EH (cell line): ENCODE data around the gene CELF2.
"Not testable (repeated sequence)": the region's sequence is repeated elsewhere in the genome, so short reads cannot be mapped to it uniquely, and the experiment has no call there.

Source experiments
- DNase-seq: peaks from one replicate; pipeline ENCODE4 v3.0.0-alpha.2; 2015; ENCODE audit warnings: low read depth

The CELF2 gene

GRCh38 chr10:11097686-11098085, 80.0 kb downstream of the CELF2 start:
- no peak for DNase-seq

GRCh38 chr10:11098666-11099065, 81.0 kb downstream of the CELF2 start:
- DNase-seq = no peak

GRCh38 chr10:11104772-11105675, 87.4 kb downstream of the CELF2 start:
- DNase-seq = no peak

- DNase-seq = no peak
Observed at GRCh38 chr10:11105676-11106004, 88.0 kb downstream of the CELF2 start.

- DNase-seq = no peak
Observed at GRCh38 chr10:11106621-11107374, 89.1 kb downstream of the CELF2 start.

GRCh38 chr10:11107948-11108347, 90.3 kb downstream of the CELF2 start:
- DNase-seq = no peak

- DNase-seq = no peak
Observed at GRCh38 chr10:11108356-11108755, 90.7 kb downstream of the CELF2 start.

- DNase-seq = no peak
Observed at GRCh38 chr10:11109590-11109989, 91.9 kb downstream of the CELF2 start.

- no peak for DNase-seq
Observed at GRCh38 chr10:11110539-11110938, 92.9 kb downstream of the CELF2 start.

- no peak for DNase-seq
Observed at GRCh38 chr10:11111490-11111889, 93.8 kb downstream of the CELF2 start.

- no peak for DNase-seq
Observed at GRCh38 chr10:11112718-11113117, 95.0 kb downstream of the CELF2 start.

- DNase-seq = peak; percentile 3
Observed at GRCh38 chr10:11113156-11113555, 95.5 kb downstream of the CELF2 start.

GRCh38 chr10:11114269-11114668, 96.6 kb downstream of the CELF2 start:
- DNase-seq = no peak

GRCh38 chr10:11115337-11115736, 97.7 kb downstream of the CELF2 start:
- DNase-seq = no peak

- DNase-seq = no peak
Observed at GRCh38 chr10:11116361-11116760, 98.7 kb downstream of the CELF2 start.

- DNase-seq = no peak
Observed at GRCh38 chr10:11116817-11117216, 99.1 kb downstream of the CELF2 start.

GRCh38 chr10:11118686-11119085, 101.0 kb downstream of the CELF2 start:
- DNase-seq = no peak

GRCh38 chr10:11119843-11120242, 102.2 kb downstream of the CELF2 start:
- DNase-seq = no peak

GRCh38 chr10:11120711-11121110, 103.0 kb downstream of the CELF2 start:
- no peak for DNase-seq

- not testable (repeated sequence) for DNase-seq
Observed at GRCh38 chr10:11123892-11124291, 106.2 kb downstream of the CELF2 start.

GRCh38 chr10:11125004-11125403, 107.3 kb downstream of the CELF2 start:
- no peak for DNase-seq

GRCh38 chr10:11127017-11127416, 109.3 kb downstream of the CELF2 start:
- DNase-seq = not testable (repeated sequence)

- no peak for DNase-seq
Observed at GRCh38 chr10:11131112-11131639, 113.5 kb downstream of the CELF2 start.
